ENCODE measurements around the gene FMN1. TPM values are rescaled to one million over a fixed set of nuclear protein-coding genes. Genes with fewer than 3 reads are reported as not detected.

The FMN1 gene
- total and polyA plus RNA-seq, 7 donors, result 0.21 to 20.0 (median 2.5) TPM

- H3K27me3 ChIP-seq (ENCODE audit: insufficient read depth in 3 of 3, low read length in 2 of 3), result no peaks in the 10 kb centered on the region
- H3K36me3 ChIP-seq (ENCODE audit: insufficient read depth in 1 of 2, low read depth in 1 of 2), result no peaks in the 10 kb centered on the region
- no peak overlapping the region for H3K4me3 ChIP-seq
- no peak for TF ChIP-seq CTCF (IDR thresholded peaks at IDR 0.05)
- intact Hi-C loops (cut with DNase I), result no loop called here
- no peaks in the 10 kb centered on the region for H3K4me1 ChIP-seq
- no peak for ATAC-seq
- no peak for DNase-seq
- WGBS, 3 donors, result 65 to 82% (median 80%) methylated on average over 2 of the region's 2 CpGs
- no peak overlapping the region for H3K27ac ChIP-seq
- H3K9me3 ChIP-seq, result no peaks in the 10 kb centered on the region
Measured at GRCh38 chr15:32871883-32872282, 322.6 kb downstream of the FMN1 start.

- WGBS, 3 donors, result 65 to 79% (median 67%) methylated on average over 14 of the region's 14 CpGs
- H3K27ac ChIP-seq, result no peak overlapping the region
- no peaks in the 10 kb centered on the region for H3K9me3 ChIP-seq
- no peak overlapping the region for H3K4me3 ChIP-seq
- no peaks in the 10 kb centered on the region for H3K27me3 ChIP-seq (ENCODE audit: insufficient read depth in 3 of 3, low read length in 2 of 3)
- DNase-seq (no peak), ATAC-seq (peak in 2 of 4 donors; percentile 37 to 41)
- no peaks in the 10 kb centered on the region for H3K4me1 ChIP-seq
- H3K36me3 ChIP-seq (ENCODE audit: insufficient read depth in 1 of 2, low read depth in 1 of 2), result no peaks in the 10 kb centered on the region
- TF ChIP-seq CTCF (IDR thresholded peaks at IDR 0.05), result no peak
- intact Hi-C loops (cut with DNase I), result no loop called here
Measured at GRCh38 chr15:32870240-32871033, 324.1 kb downstream of the FMN1 start.

GRCh38 chr15:32869776-32870175, 324.7 kb downstream of the FMN1 start:
- intact Hi-C loops (cut with DNase I), result loop anchor here in 1 of 2 donors (10.0 kb wide), 1 partner anchor 115 kb away; no protein-coding TSS in a partner anchor
- 70 to 86% (median 80%) methylated on average over 4 of the region's 4 CpGs for WGBS, 3 donors
- DNase-seq (no peak), ATAC-seq (no peak)
- Histone ChIP-seq H3K4me3 (no peak overlapping the region), H3K27ac (no peak overlapping the region), H3K27me3 (ENCODE audit: insufficient read depth in 3 of 3, low read length in 2 of 3) (no peaks in the 10 kb centered on the region), H3K36me3 (ENCODE audit: insufficient read depth in 1 of 2, low read depth in 1 of 2) (no peaks in the 10 kb centered on the region), H3K4me1 (no peaks in the 10 kb centered on the region), H3K9me3 (no peaks in the 10 kb centered on the region)
- no peak for TF ChIP-seq CTCF (IDR thresholded peaks at IDR 0.05)

GRCh38 chr15:32867313-32867626, 327.2 kb downstream of the FMN1 start:
- Histone ChIP-seq H3K27me3 (ENCODE audit: insufficient read depth in 3 of 3, low read length in 2 of 3) (no peaks in the 10 kb centered on the region), H3K36me3 (ENCODE audit: insufficient read depth in 1 of 2, low read depth in 1 of 2) (no peaks in the 10 kb centered on the region), H3K9me3 (no peaks in the 10 kb centered on the region), H3K4me3 (no peak overlapping the region), H3K4me1 (no peaks in the 10 kb centered on the region), H3K27ac (no peak overlapping the region)
- no peak for ATAC-seq
- intact Hi-C loops (cut with DNase I), result loop anchor here in 1 of 2 donors (10.0 kb wide), 1 partner anchor 118 kb away; no protein-coding TSS in a partner anchor
- TF ChIP-seq CTCF (IDR thresholded peaks at IDR 0.05), result no peak
- WGBS, 3 donors, result 88 to 92% (median 90%) methylated on average over 9 of the region's 9 CpGs
- no peak for DNase-seq

Data from psoas muscle (tissue), 8 donors.